Tibial nerve (tissue), 4 donors: ENCODE results near the gene SLC35F5. TPM values are rescaled to one million over a fixed set of nuclear protein-coding genes. Genes with fewer than 3 reads are reported as not detected.
"Not testable (repeated sequence)": the region's sequence is repeated elsewhere in the genome, so short reads cannot be mapped to it uniquely, and the experiment has no call there.

Experiments
- DNase-seq, 2 donors: peaks; one replicate each; pipeline ENCODE4 v3.0.0-alpha.2; 2019; ENCODE audit warnings: low spot score in 2 of 2
- H3K27ac ChIP-seq, 4 donors: fragments of 200-600 bp; sonication (generic) in 3 of 4; one replicate each; pipeline ENCODE4 v1.5.1; 2017 to 2019; ENCODE audit warnings: mild to moderate bottlenecking in 1 of 4
- H3K27me3 ChIP-seq, 2 donors: fragments of 200-600 bp; sonication (generic) in 1 of 2; one replicate each; pipeline versions ENCODE4 v1.5.1 to v1.6.0; 2017 to 2019
- H3K36me3 ChIP-seq, 3 donors: fragments of 200-600 bp; sonication (generic); one replicate each; pipeline ENCODE4 v1.5.1; 2018 to 2019
- H3K4me1 ChIP-seq, 4 donors: fragments of 200-600 bp; sonication (generic) in 3 of 4; one replicate each; pipeline ENCODE4 v1.5.1; 2017 to 2019
- H3K4me3 ChIP-seq, 4 donors: fragments of 200-600 bp; sonication (generic) in 3 of 4; one replicate each; pipeline ENCODE4 v1.5.1; 2017 to 2019; ENCODE audit warnings: mild to moderate bottlenecking in 1 of 4, moderate library complexity in 1 of 4
- H3K9me3 ChIP-seq, 4 donors: fragments of 200-600 bp; sonication (generic) in 3 of 4; one replicate each; pipeline ENCODE4 v1.5.1; 2017 to 2019
- CTCF ChIP-seq, 5 experiments: fragments of 200-600 bp in 3 of 5; fragments of 450-650 bp in 2 of 5; sonication (generic) in 3 of 5; IDR thresholded peaks; one replicate each; pipeline ENCODE4 v1.5.1; 2016 to 2019; ENCODE audit warnings: antibody characterized with exemption in 5 of 5, mild to moderate bottlenecking in 3 of 5, moderate library complexity in 2 of 5
- EP300 ChIP-seq, 2 donors: sonication (generic); formaldehyde crosslinking; IDR thresholded peaks; one replicate each; pipeline ENCODE4 v1.6.1; 2017; ENCODE audit warnings: antibody characterized with exemption in 2 of 2, mild to moderate bottlenecking in 1 of 2
- POLR2A ChIP-seq, 2 donors: fragments of 450-650 bp; IDR thresholded peaks; one replicate each; pipeline ENCODE4 v1.6.1; 2017; ENCODE audit warnings: antibody characterized with exemption in 2 of 2, mild to moderate bottlenecking in 2 of 2, moderate library complexity in 2 of 2
- WGBS, 2 donors: methylation state at CpG; one replicate each; pipeline ENCODE4 v1.1.5; 2018; 5-methylcytosine and 5-hydroxymethylcytosine counted together
- total RNA-seq, 4 donors: library from RNA; depleted of rRNA; stranded (reverse); fragments of >200 nt; gene quantifications; one replicate each; pipeline ENCODE4 v1.1.0, GENCODE V29; 2016

Gene SLC35F5
- total RNA-seq, 4 donors from 2014 or later: 55.5 to 72.2 (median 61.5) TPM

DNA sequence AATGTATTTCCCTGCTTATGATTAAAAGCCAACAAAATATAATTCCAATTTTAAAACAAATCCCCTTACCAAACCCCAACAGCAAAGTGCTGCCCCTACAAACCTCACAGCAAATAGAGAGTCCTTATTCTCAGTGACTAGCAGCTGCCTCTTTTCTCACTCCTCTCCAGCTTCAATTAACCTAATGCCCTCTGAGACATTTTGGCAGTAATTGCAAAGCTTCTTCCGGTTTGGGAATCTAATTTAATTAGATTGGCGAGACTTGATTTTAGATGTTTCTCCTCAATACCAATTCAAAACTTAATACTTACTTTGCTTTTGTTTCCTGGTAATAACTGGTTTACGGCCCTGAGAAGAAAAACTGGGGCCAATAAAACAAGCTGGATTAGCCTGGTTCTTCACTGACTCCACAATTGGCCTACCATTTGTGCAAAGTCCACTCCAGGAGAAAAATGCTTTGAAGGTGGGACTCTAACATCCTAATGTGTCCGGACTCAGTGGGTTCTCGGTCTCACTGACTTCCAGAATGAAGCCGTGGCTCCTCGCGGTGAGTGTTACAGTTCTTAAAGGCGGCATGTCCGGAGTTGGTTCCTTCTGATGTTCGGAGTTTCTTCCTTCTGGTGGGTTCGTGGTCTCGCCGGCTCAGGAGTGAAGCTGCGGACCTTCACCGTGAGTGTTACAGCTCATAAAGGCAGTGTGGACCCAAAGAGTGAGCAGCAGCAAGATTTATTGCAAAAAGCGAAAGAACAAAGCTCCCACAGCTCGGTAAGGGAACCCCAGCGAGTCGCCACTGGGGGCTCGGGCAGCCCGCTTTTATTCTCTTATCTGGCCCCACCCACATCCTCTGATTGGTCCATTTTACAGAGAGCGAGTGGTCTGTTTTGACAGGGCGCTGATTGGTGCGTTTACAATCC is 52.8 kb downstream of the SLC35F5 start:
- Histone ChIP-seq H3K4me1 (no peaks in the 10 kb centered on the region), H3K36me3 (peaks cover 0 to 21% (median 0%) of the 10 kb centered on the region in 3 donors), H3K4me3 (no peak overlapping the region), H3K27me3 (no peaks in the 10 kb centered on the region), H3K27ac (no peak overlapping the region), H3K9me3 (no peaks in the 10 kb centered on the region)
- TF ChIP-seq POLR2A (IDR thresholded peaks at IDR 0.05) (no peak), EP300 (IDR thresholded peaks at IDR 0.05) (no peak), CTCF (IDR thresholded peaks at IDR 0.05) (no peak)
- 85 to 88% methylated on average over 25 of the region's 25 CpGs for WGBS, 2 donors
- no peak for DNase-seq

DNA sequence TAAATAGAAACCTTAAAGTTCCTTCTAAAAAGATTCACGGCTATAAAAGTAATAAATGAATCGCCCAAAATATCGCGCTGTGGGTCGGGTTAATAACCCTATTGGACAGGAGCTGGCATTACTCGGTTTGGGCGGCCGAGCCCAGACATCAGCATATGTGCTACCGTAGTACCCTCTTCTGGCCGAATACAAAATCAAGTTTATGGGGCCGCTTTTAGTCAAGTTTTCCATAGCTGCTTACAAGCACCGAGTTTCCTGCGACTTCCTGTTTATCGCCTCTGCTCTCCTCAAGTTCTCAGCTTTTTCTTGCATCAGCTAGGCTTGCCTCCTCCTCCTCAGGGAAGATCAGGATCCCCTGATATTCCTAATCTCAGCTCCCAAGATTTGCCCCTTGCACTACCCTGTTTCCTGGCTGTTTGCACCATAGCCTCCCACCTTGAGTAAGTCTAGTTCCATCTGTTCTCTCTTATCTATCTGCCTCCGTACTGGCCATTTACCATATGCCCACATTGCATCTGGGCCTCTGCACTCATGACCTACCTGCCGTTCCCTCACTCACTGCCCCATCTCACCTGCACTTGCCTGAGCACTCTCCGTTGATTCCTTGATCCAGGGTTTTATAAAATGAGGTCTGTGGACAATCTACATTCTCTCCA is 56.1 kb downstream of the SLC35F5 start:
- Histone ChIP-seq H3K9me3 (no peaks in the 10 kb centered on the region), H3K36me3 (peaks cover 0 to 19% (median 0%) of the 10 kb centered on the region in 3 donors), H3K4me3 (no peak overlapping the region), H3K4me1 (no peaks in the 10 kb centered on the region), H3K27ac (no peak overlapping the region), H3K27me3 (no peaks in the 10 kb centered on the region)
- 57 to 63% methylated on average over 17 of the region's 17 CpGs for WGBS, 2 donors
- DNase-seq: no peak
- TF ChIP-seq EP300 (IDR thresholded peaks at IDR 0.05): no peak
- peak in 4 of 5 experiments; percentile 15 to 41 (median 34) for TF ChIP-seq CTCF (IDR thresholded peaks at IDR 0.05)

- 91 to 94% methylated on average over 5 of the region's 5 CpGs for WGBS, 2 donors
- no peaks in the 10 kb centered on the region for H3K27me3 ChIP-seq
- H3K4me3 ChIP-seq: no peak overlapping the region
- no peak for DNase-seq
- no peaks in the 10 kb centered on the region for H3K9me3 ChIP-seq
- H3K27ac ChIP-seq: no peak overlapping the region
- H3K36me3 ChIP-seq: peaks cover 0 to 5% (median 0%) of the 10 kb centered on the region in 3 donors
- no peaks in the 10 kb centered on the region for H3K4me1 ChIP-seq
- no peak for TF ChIP-seq CTCF (IDR thresholded peaks at IDR 0.05)
- no peak for TF ChIP-seq EP300 (IDR thresholded peaks at IDR 0.05)
- TF ChIP-seq POLR2A (IDR thresholded peaks at IDR 0.05): no peak
Measured at GRCh38 chr2:113698892-113699447, 57.5 kb downstream of the SLC35F5 start.

DNA sequence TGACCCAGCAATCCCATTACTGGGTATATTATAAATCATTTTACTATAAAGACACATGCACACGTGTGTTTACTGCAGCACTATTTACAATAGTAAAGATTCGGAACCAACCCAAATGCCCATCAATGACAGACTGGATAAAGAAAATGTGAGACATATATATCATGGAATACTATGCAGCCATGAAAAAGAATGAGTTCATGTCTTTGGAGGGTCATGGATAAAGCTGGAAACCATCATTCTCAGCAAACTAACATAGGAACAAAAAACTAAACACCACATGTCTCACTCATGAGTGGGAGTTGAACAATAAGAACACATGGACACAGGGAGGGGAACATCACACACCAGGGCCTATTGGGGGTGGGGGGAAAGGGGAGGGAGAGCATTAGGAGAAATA is 58.2 kb downstream of the SLC35F5 start:
- H3K27ac ChIP-seq, H3K36me3 ChIP-seq, H3K27me3 ChIP-seq, DNase-seq, H3K4me1 ChIP-seq, H3K4me3 ChIP-seq, H3K9me3 ChIP-seq: not testable (repeated sequence)
- 89 to 92% methylated on average over 2 of the region's 2 CpGs for WGBS, 2 donors

DNA sequence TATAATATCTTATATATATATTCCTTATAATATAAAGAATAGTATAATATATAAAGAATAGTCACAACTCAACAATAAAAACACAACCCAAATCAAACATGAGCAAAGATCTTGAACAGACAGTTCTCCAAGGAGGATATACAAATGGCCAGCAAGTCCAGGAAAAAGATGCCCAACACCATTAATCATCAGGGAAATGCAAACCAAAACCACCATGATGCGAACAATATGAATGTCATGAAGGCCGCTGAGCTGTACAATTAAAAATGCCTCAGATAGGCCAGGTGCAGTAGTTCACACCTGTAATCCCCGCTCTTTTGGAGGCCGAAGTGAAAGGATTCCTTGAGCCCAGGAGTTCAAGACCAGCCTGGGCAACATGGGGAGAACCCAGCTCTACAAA is 58.9 kb downstream of the SLC35F5 start:
- Histone ChIP-seq H3K9me3 (no peaks in the 10 kb centered on the region), H3K4me1 (no peaks in the 10 kb centered on the region), H3K27me3 (no peaks in the 10 kb centered on the region), H3K27ac (no peak overlapping the region), H3K36me3 (no peaks in the 10 kb centered on the region), H3K4me3 (no peak overlapping the region)
- DNase-seq: no peak
- TF ChIP-seq CTCF (IDR thresholded peaks at IDR 0.05): no peak
- no peak for TF ChIP-seq POLR2A (IDR thresholded peaks at IDR 0.05)
- no peak for TF ChIP-seq EP300 (IDR thresholded peaks at IDR 0.05)
- 88 to 95% methylated on average over 4 of the region's 4 CpGs for WGBS, 2 donors
